HepG2 (cell line): ENCODE data around the gene RSBN1L. TPM values are rescaled to one million over a fixed set of nuclear protein-coding genes. Genes with fewer than 3 reads are reported as not detected.

Experiments
- EEA1 ChIP-seq: sonication (generic); formaldehyde crosslinking; IDR thresholded peaks from 2 replicates; pipeline ENCODE4 v1.5.1; 2020; ENCODE audit warnings: mild to moderate bottlenecking, missing genetic modification reagents, borderline replicate concordance
- GATAD2A ChIP-seq: IDR thresholded peaks from 2 replicates; pipeline ENCODE4 v1.6.1; 2016
- GMEB2 ChIP-seq: IDR thresholded peaks from 2 replicates; pipeline ENCODE4 v1.6.1; 2016; ENCODE audit warnings: missing biosample characterization, missing genetic modification reagents, low read depth
- HES4 ChIP-seq: sonication (generic); formaldehyde crosslinking; IDR thresholded peaks from 2 replicates; pipeline ENCODE4 v1.9.0; 2021; ENCODE audit warnings: mild to moderate bottlenecking, missing genetic modification reagents, borderline replicate concordance
- HOXA5 ChIP-seq: sonication (generic); formaldehyde crosslinking; IDR thresholded peaks from 2 replicates; pipeline ENCODE4 v1.4.0; 2020; ENCODE audit warnings: missing genetic modification reagents
- HOXA7 ChIP-seq: sonication (generic); formaldehyde crosslinking; IDR thresholded peaks from 2 replicates; pipeline ENCODE4 v1.8.1; 2022; ENCODE audit warnings: mild to moderate bottlenecking, missing genetic modification reagents, moderate library complexity
- JDP2 ChIP-seq: sonication (generic); formaldehyde crosslinking; IDR thresholded peaks from 2 replicates; pipeline ENCODE4 v1.8.1; 2022; ENCODE audit warnings: missing genetic modification reagents, borderline replicate concordance
- KAT2B ChIP-seq: fragments of 150-350 bp; IDR thresholded peaks from 2 replicates; pipeline ENCODE4 v1.6.1; 2014; ENCODE audit warnings: low read depth, low read length, borderline replicate concordance
- MED8 ChIP-seq: sonication (generic); formaldehyde crosslinking; IDR thresholded peaks from 2 replicates; pipeline ENCODE4 v1.8.1; 2023; ENCODE audit warnings: mild to moderate bottlenecking, missing genetic modification reagents; ENCODE audit not compliant: insufficient replicate concordance
- MYC ChIP-seq: sonication (generic); formaldehyde crosslinking; IDR thresholded peaks from 2 replicates; pipeline ENCODE4 v1.9.0; 2021; ENCODE audit warnings: missing genetic modification reagents, borderline replicate concordance
- NR2F6 ChIP-seq, 2 experiments: IDR thresholded peaks; 2 replicates each; pipeline ENCODE4 v1.6.1; 2016; ENCODE audit warnings: antibody characterized with exemption in 1 of 2, mild to moderate bottlenecking in 1 of 2
- PLRG1 ChIP-seq: fragments of 450-650 bp; conservative IDR thresholded peaks from 2 replicates; pipeline ENCODE4 v1.6.1; 2016
- RARA ChIP-seq: IDR thresholded peaks from 2 replicates; pipeline ENCODE4 v1.6.1; 2016; ENCODE audit warnings: missing genetic modification reagents, missing compliant biosample characterization
- RBFOX2 ChIP-seq: fragments of 200-400 bp; formaldehyde crosslinking; IDR thresholded peaks from 2 replicates; pipeline ENCODE4 v1.6.1; 2017; ENCODE audit warnings: low read depth, mild to moderate bottlenecking, low read length
- TEF ChIP-seq: sonication (generic); formaldehyde crosslinking; IDR thresholded peaks from 2 replicates; pipeline ENCODE4 v1.5.0; 2020; ENCODE audit warnings: missing genetic modification reagents
- ZFP82 ChIP-seq: sonication (generic); formaldehyde crosslinking; IDR thresholded peaks from 2 replicates; pipeline ENCODE4 v1.5.1; 2020; ENCODE audit warnings: mild to moderate bottlenecking, missing genetic modification reagents, borderline replicate concordance
- ZFYVE20 ChIP-seq: sonication (generic); formaldehyde crosslinking; IDR thresholded peaks from 2 replicates; pipeline ENCODE4 v1.8.0; 2023; ENCODE audit warnings: low read depth, mild to moderate bottlenecking, moderate library complexity, missing genetic modification reagents, borderline replicate concordance
- ZNF24 ChIP-seq: fragments of 450-650 bp; IDR thresholded peaks from 2 replicates; pipeline ENCODE4 v1.6.1; 2017; ENCODE audit warnings: antibody characterized with exemption, mild to moderate bottlenecking
- ZNF609 ChIP-seq: sonication (generic); formaldehyde crosslinking; IDR thresholded peaks from 2 replicates; pipeline ENCODE4 v1.4.0; 2020; ENCODE audit warnings: mild to moderate bottlenecking, missing genetic modification reagents, borderline replicate concordance
- ZNF776 ChIP-seq: sonication (generic); formaldehyde crosslinking; IDR thresholded peaks from 2 replicates; pipeline ENCODE4 v1.4.0; 2020; ENCODE audit warnings: mild to moderate bottlenecking, missing genetic modification reagents
- polyA plus RNA-seq, 8 experiments: library from polyadenylated mRNA; depleted of rRNA in 3 of 8; stranded (reverse) in 7 of 8; unstranded in 1 of 8; fragments of >200 nt; fragmentation: Illumina TruSeq in 4 of 8; extraction: Trizol in 4 of 8; gene quantifications; 2 replicates each; pipeline versions ENCODE4 v1.2.1 to v1.2.3, GENCODE V29; 2011 to 2016; ENCODE audit warnings: low read depth in 4 of 8, missing spikeins in 1 of 8, mixed read lengths in 1 of 8; ENCODE audit not compliant: insufficient read depth in 1 of 8
- total RNA-seq, 5 experiments: library from RNA; depleted of rRNA; stranded (reverse); fragments of >200 nt; fragmentation: Illumina TruSeq; extraction: Trizol; gene quantifications; 2 replicates each; pipeline ENCODE4 v1.2.3, GENCODE V29; 2016; ENCODE audit warnings: low read depth in 1 of 5
- TF ChIP-seq, protein P1 (sequence below): sonication (generic); formaldehyde crosslinking; IDR thresholded peaks from 2 replicates; pipeline ENCODE4 v1.8.0; 2022; ENCODE audit warnings: missing genetic modification reagents, mild to moderate bottlenecking, borderline replicate concordance

RSBN1L gene
- total and polyA plus RNA-seq, 2 of the 13 experiments (the other 11 are each of a cell fraction or from before 2014, with no cell fraction given), result 7.7 to 21.3 TPM

- TF ChIP-seq KAT2B (no peak), NR2F6 (IDR thresholded peaks at IDR 0.05) (no peak), NR2F6 (CRISPR knock-in tag; IDR thresholded peaks at IDR 0.05) (no peak), RBFOX2 (peak; percentile 77), GATAD2A (CRISPR knock-in tag) (peak; percentile 50), ZFP82 (CRISPR knock-in tag) (no peak), EEA1 (CRISPR knock-in tag) (no peak), ZNF24 (no peak), ZNF776 (CRISPR knock-in tag) (no peak), ZFYVE20 (no peak), MED8 (CRISPR knock-in tag) (peak; percentile 4), TEF (CRISPR knock-in tag) (no peak), GMEB2 (CRISPR knock-in tag) (no peak; the same call in 1 of the 2 replicates), HES4 (CRISPR knock-in tag) (0 out of 2 replicates have a peak, but pooled peaks have one; percentile 70), ZNF609 (CRISPR knock-in tag) (0 out of 2 replicates have a peak, but pooled peaks have one; percentile 27), RARA (no peak), JDP2 (CRISPR knock-in tag) (no peak), HOXA5 (CRISPR knock-in tag) (no peak), MYC (CRISPR knock-in tag) (peak; percentile 81; the same call in 1 of the 2 replicates), PLRG1 (no peak), HOXA7 (CRISPR knock-in tag) (no peak)
- TF ChIP-seq, protein P1, sequence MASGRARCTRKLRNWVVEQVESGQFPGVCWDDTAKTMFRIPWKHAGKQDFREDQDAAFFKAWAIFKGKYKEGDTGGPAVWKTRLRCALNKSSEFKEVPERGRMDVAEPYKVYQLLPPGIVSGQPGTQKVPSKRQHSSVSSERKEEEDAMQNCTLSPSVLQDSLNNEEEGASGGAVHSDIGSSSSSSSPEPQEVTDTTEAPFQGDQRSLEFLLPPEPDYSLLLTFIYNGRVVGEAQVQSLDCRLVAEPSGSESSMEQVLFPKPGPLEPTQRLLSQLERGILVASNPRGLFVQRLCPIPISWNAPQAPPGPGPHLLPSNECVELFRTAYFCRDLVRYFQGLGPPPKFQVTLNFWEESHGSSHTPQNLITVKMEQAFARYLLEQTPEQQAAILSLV (CRISPR knock-in tag), result no peak
Measured at GRCh38 chr7:77798394-77799077, 102.3 kb downstream of the RSBN1L start, which contains the start of the genes PHTF2 and TMEM60 (continued).
